Erythroblast (primary cell): ENCODE measurements around the gene DNAJC30.

Source experiments
- GATA1 ChIP-seq: IDR thresholded peaks from 2 replicates; pipeline ENCODE4 v1.6.1; 2011; ENCODE audit warnings: low read depth, mild to moderate bottlenecking, control low read depth, low read length, moderate library complexity
- POLR2A ChIP-seq: IDR thresholded peaks from 2 replicates; pipeline ENCODE4 v1.6.1; 2011; ENCODE audit warnings: mild to moderate bottlenecking, low read length

GRCh38 chr7:73721377-73721817 lies 38.1 kb upstream of the DNAJC30 start:
- TF ChIP-seq POLR2A (no peak), GATA1 (no peak)
